ENCODE results near the gene TMEM205. TPM values are rescaled to one million over a fixed set of nuclear protein-coding genes. Genes with fewer than 3 reads are reported as not detected.

TMEM205 gene
- total and polyA plus RNA-seq, 2 experiments from 2014 or later, result 123 to 293 TPM

GRCh38 chr19:11324079-11324661, 21.9 kb downstream of the TMEM205 start:
- H3K36me3 Mint-ChIP-seq (ENCODE audit: low read depth), result no peaks in the 10 kb centered on the region; the same call in 2 of the 3 replicates
- H3K9me3 Mint-ChIP-seq, result no peaks in the 10 kb centered on the region
- H3K9me2 ChIP-seq (ENCODE audit: insufficient read depth), result no peaks in the 10 kb centered on the region
- peak overlapping the region; percentile 45; the same call in 1 of the 2 replicates for H3K27ac Mint-ChIP-seq
- DNase-seq (ENCODE audit: low spot score) (no peak), ATAC-seq (no peak)
- H4K20me1 ChIP-seq (replicated peaks; ENCODE audit: insufficient read depth), result no peaks in the 10 kb centered on the region
- no peaks in the 10 kb centered on the region for H3K27me3 ChIP-seq (ENCODE audit: insufficient read depth)
- H3K4me1 Mint-ChIP-seq, result peaks cover 15% of the 10 kb centered on the region
- no peaks in the 10 kb centered on the region for H3K36me3 ChIP-seq (ENCODE audit: insufficient read depth)
- H3K27me3 Mint-ChIP-seq (ENCODE audit: insufficient read depth, low read depth, poor library complexity), result peaks cover 10% of the 10 kb centered on the region
- H2AFZ ChIP-seq, result no peak overlapping the region
- H3K4me1 ChIP-seq (ENCODE audit: insufficient read depth), result no peaks in the 10 kb centered on the region; the same call in 1 of the 2 replicates
- no peaks in the 10 kb centered on the region for H3K79me2 ChIP-seq (replicated peaks; ENCODE audit: insufficient read depth)
- no peak overlapping the region for H3K4me2 ChIP-seq
- H3K27ac ChIP-seq (ENCODE audit: low read depth), result no peak overlapping the region
- H3K4me3 ChIP-seq, result no peak overlapping the region
- TF ChIP-seq ZNF331 (CRISPR knock-in tag; IDR thresholded peaks at IDR 0.05; ENCODE audit: low read depth), result no peak
- TF ChIP-seq CTCF (conservative IDR thresholded peaks at IDR 0.05; ENCODE audit: low read depth in 2 of 2), result no peak
- no peak for TF ChIP-seq EZH2phosphoT487 (IDR thresholded peaks at IDR 0.05; ENCODE audit: unreplicated experiment)
- no peak for TF ChIP-seq ZNF114 (CRISPR knock-in tag; IDR thresholded peaks at IDR 0.05)
- no peak for TF ChIP-seq ZNF462 (CRISPR knock-in tag; IDR thresholded peaks at IDR 0.05)
- no peak for TF ChIP-seq EZH2 (IDR thresholded peaks at IDR 0.05; ENCODE audit: low read depth, unreplicated experiment)
- H3K4me3 Mint-ChIP-seq, result no peak overlapping the region
- H3F3A ChIP-seq (replicated peaks; ENCODE audit: low read depth), result no peaks in the 10 kb centered on the region; the same call in 1 of the 2 replicates

Data from GM23338 (cell line).